ENCODE measurements around the gene TRIO.

Gene TRIO

GRCh38 chr5:14102666-14103065, 40.5 kb upstream of the TRIO start:
- POLR2A ChIA-PET, result interaction anchor here (1.2 kb wide), 1 partner anchor 101 kb away, joined by 3 read pairs; no protein-coding TSS in a partner anchor
- H3K27ac ChIP-seq (ENCODE audit: extremely low read depth, low read depth, low read length), result no peak overlapping the region
- H3K9me3 ChIP-seq (ENCODE audit: control insufficient read depth, insufficient read depth, low read depth, low read length), result no peaks in the 10 kb centered on the region
- H3K4me1 ChIP-seq (ENCODE audit: control insufficient read depth, insufficient read depth, low read length), result peaks cover 5% of the 10 kb centered on the region; the same call in 1 of the 2 replicates
- H3K4me3 ChIP-seq (ENCODE audit: low read depth, low read length), result no peak overlapping the region
- CTCF ChIA-PET, result interaction anchor here (1.1 to 1.2 kb wide), 2 partner anchors 40 to 545 kb away, joined by 3 read pairs; no protein-coding TSS in a partner anchor
- no peaks in the 10 kb centered on the region for H3K36me3 ChIP-seq (ENCODE audit: control insufficient read depth in 2 of 2, insufficient read depth in 1 of 2, low read length in 2 of 2)
- no peak for TF ChIP-seq ZNF654 (tag by site-specific recombination; IDR thresholded peaks at IDR 0.05; ENCODE audit: low read depth)
- TF ChIP-seq, protein P1, sequence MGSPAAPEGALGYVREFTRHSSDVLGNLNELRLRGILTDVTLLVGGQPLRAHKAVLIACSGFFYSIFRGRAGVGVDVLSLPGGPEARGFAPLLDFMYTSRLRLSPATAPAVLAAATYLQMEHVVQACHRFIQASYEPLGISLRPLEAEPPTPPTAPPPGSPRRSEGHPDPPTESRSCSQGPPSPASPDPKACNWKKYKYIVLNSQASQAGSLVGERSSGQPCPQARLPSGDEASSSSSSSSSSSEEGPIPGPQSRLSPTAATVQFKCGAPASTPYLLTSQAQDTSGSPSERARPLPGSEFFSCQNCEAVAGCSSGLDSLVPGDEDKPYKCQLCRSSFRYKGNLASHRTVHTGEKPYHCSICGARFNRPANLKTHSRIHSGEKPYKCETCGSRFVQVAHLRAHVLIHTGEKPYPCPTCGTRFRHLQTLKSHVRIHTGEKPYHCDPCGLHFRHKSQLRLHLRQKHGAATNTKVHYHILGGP (tag by site-specific recombination; IDR thresholded peaks at IDR 0.05), result no peak

DNA sequence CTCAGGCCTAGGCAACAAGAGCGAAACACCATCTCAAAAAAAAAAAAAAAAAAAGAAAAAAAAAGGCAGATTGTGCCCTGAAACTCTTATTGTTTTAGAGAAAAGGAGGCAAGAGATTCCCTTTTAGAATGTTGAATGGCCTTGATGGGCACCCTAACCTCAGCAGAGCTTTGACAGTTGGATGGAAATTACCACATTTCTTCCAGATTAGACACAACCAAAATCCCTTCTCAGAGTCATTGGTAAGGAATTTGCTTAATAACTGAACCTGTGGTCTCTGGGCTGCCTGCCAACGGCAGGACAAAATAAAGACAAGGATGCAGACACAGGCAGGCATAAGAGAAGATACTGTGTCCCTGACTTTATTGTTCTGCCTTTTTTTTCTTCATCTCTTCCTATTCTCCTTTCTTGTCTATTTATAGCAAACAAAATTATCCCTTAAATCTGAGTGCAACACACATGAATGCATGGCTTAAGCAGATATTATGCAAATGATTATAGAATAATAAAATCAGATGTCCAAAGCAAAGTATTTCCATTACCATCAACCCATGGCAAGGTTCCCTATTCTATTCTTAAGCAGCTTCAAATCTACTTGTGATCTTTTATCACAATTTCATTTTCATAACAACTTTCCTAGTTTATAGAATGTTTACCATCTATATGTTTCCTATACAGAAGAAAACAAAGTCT, 37.3 kb upstream of the TRIO start:
- POLR2A ChIA-PET, result interaction anchor here (0.7 to 1.0 kb wide), 3 partner anchors 26 to 175 kb away, joined by 4 to 7 read pairs (median 6); no protein-coding TSS in a partner anchor
- Histone ChIP-seq H3K4me1 (ENCODE audit: control insufficient read depth, insufficient read depth, low read length) (peaks cover 10% of the 10 kb centered on the region), H3K36me3 (ENCODE audit: control insufficient read depth in 2 of 2, insufficient read depth in 1 of 2, low read length in 2 of 2) (no peaks in the 10 kb centered on the region), H3K4me3 (ENCODE audit: low read depth, low read length) (no peak overlapping the region), H3K9me3 (ENCODE audit: control insufficient read depth, insufficient read depth, low read depth, low read length) (no peaks in the 10 kb centered on the region), H3K27ac (ENCODE audit: extremely low read depth, low read depth, low read length) (no peak overlapping the region)
- CTCF ChIA-PET, result interaction anchor here (0.6 to 2.4 kb wide), 13 partner anchors 10 to 543 kb away, joined by 3 to 11 read pairs (median 3); no protein-coding TSS in a partner anchor
- TF ChIP-seq ZBTB7A (tag by site-specific recombination; IDR thresholded peaks at IDR 0.05; ENCODE audit: low read depth) (no peak), MZF1 (tag by site-specific recombination; IDR thresholded peaks at IDR 0.05; ENCODE audit: borderline replicate concordance) (peak; percentile 61; the same call in 1 of the 2 replicates), AEBP2 (tag by site-specific recombination; IDR thresholded peaks at IDR 0.05; ENCODE audit: borderline replicate concordance) (no peak), ZNF423 (tag by site-specific recombination; IDR thresholded peaks at IDR 0.05) (no peak), ZNF416 (tag by site-specific recombination; IDR thresholded peaks at IDR 0.05) (no peak), ZNF184 (tag by site-specific recombination; IDR thresholded peaks at IDR 0.05) (peak; percentile 52; the same call in 1 of the 2 replicates), ZNF175 (tag by site-specific recombination; IDR thresholded peaks at IDR 0.05) (no peak), ZNF335 (tag by site-specific recombination; conservative IDR thresholded peaks at IDR 0.05) (0 out of 2 replicates have a peak, but pooled peaks have one; percentile 27), OSR2 (tag by site-specific recombination; IDR thresholded peaks at IDR 0.05) (no peak), ZNF169 (tag by site-specific recombination; IDR thresholded peaks at IDR 0.05) (no peak), ZBTB44 (tag by site-specific recombination; IDR thresholded peaks at IDR 0.05) (peak; percentile 21; the same call in 1 of the 2 replicates), ZNF776 (tag by site-specific recombination; IDR thresholded peaks at IDR 0.05; ENCODE audit: borderline replicate concordance) (no peak), MYNN (tag by site-specific recombination; IDR thresholded peaks at IDR 0.05; ENCODE audit: borderline replicate concordance) (no peak), KLF16 (tag by site-specific recombination; IDR thresholded peaks at IDR 0.05) (no peak), ZNF140 (tag by site-specific recombination; IDR thresholded peaks at IDR 0.05) (no peak), ZNF37A (tag by site-specific recombination; IDR thresholded peaks at IDR 0.05) (no peak), ZFHX2 (tag by site-specific recombination; conservative IDR thresholded peaks at IDR 0.05) (no peak), ZNF10 (tag by site-specific recombination; IDR thresholded peaks at IDR 0.05) (no peak), ZNF114 (tag by site-specific recombination; IDR thresholded peaks at IDR 0.05) (no peak), MEIS1 (CRISPR knock-in tag; IDR thresholded peaks at IDR 0.05; ENCODE audit: borderline replicate concordance) (no peak), ZNF174 (tag by site-specific recombination; IDR thresholded peaks at IDR 0.05) (no peak)
- TF ChIP-seq, protein P2, sequence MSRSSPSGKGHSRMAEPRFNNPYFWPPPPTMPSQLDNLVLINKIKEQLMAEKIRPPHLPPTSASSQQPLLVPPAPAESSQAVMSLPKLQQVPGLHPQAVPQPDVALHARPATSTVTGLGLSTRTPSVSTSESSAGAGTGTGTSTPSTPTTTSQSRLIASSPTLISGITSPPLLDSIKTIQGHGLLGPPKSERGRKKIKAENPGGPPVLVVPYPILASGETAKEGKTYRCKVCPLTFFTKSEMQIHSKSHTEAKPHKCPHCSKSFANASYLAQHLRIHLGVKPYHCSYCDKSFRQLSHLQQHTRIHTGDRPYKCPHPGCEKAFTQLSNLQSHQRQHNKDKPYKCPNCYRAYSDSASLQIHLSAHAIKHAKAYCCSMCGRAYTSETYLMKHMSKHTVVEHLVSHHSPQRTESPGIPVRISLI (tag by site-specific recombination; IDR thresholded peaks at IDR 0.05), result peak; percentile 79
- TF ChIP-seq, protein P3, sequence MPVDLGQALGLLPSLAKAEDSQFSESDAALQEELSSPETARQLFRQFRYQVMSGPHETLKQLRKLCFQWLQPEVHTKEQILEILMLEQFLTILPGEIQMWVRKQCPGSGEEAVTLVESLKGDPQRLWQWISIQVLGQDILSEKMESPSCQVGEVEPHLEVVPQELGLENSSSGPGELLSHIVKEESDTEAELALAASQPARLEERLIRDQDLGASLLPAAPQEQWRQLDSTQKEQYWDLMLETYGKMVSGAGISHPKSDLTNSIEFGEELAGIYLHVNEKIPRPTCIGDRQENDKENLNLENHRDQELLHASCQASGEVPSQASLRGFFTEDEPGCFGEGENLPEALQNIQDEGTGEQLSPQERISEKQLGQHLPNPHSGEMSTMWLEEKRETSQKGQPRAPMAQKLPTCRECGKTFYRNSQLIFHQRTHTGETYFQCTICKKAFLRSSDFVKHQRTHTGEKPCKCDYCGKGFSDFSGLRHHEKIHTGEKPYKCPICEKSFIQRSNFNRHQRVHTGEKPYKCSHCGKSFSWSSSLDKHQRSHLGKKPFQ (tag by site-specific recombination; IDR thresholded peaks at IDR 0.05), result no peak
- TF ChIP-seq, protein P4, sequence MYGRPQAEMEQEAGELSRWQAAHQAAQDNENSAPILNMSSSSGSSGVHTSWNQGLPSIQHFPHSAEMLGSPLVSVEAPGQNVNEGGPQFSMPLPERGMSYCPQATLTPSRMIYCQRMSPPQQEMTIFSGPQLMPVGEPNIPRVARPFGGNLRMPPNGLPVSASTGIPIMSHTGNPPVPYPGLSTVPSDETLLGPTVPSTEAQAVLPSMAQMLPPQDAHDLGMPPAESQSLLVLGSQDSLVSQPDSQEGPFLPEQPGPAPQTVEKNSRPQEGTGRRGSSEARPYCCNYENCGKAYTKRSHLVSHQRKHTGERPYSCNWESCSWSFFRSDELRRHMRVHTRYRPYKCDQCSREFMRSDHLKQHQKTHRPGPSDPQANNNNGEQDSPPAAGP (tag by site-specific recombination; IDR thresholded peaks at IDR 0.05), result no peak
